ENCODE data around the gene EML4.

DNA sequence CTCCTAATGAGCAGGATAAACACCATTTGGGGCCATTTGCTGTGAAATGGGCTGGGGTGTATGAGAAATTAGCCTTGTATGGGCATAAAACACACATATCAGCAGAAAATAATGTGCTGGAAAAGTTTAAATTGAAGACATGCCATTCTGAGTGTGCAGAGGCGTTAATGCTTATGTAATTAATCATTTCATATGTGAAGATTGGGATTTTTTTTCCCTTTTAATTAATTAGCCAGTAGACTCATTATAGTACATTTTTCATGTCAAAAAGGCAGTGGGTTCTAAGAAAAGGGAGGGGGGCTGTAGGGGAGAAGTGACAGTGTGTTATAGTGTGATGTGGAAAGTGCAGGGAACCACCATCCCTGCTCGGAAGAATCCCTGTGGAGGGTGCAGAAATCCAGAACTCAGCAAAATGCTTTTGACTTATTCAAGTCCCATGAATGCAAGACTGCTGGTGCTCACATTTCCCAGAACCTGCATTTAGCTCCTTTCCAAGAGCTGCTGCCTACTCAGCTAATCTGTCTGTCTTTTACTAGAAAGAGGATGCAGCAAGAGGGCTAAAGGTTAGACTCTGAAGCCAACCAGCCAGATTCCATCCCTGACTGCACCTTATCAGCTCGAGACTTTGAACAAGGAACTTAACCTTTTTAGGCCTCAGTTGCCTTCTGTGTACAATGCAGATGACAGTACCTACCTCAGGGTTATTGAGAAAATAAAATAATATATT lies 203.5 kb downstream of the EML4 start:
- TF ChIP-seq, protein P1, sequence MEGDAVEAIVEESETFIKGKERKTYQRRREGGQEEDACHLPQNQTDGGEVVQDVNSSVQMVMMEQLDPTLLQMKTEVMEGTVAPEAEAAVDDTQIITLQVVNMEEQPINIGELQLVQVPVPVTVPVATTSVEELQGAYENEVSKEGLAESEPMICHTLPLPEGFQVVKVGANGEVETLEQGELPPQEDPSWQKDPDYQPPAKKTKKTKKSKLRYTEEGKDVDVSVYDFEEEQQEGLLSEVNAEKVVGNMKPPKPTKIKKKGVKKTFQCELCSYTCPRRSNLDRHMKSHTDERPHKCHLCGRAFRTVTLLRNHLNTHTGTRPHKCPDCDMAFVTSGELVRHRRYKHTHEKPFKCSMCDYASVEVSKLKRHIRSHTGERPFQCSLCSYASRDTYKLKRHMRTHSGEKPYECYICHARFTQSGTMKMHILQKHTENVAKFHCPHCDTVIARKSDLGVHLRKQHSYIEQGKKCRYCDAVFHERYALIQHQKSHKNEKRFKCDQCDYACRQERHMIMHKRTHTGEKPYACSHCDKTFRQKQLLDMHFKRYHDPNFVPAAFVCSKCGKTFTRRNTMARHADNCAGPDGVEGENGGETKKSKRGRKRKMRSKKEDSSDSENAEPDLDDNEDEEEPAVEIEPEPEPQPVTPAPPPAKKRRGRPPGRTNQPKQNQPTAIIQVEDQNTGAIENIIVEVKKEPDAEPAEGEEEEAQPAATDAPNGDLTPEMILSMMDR (conservative IDR thresholded peaks at IDR 0.05; ENCODE audit: low read length), result no peak
- TF ChIP-seq EZH2phosphoT487 (IDR thresholded peaks at IDR 0.05; ENCODE audit: borderline replicate concordance), result no peak
